Measurements from ENCODE around the gene SLC25A48. TPM values are rescaled to one million over a fixed set of nuclear protein-coding genes. Genes with fewer than 3 reads are reported as not detected.

Gene SLC25A48
- total RNA-seq, 2 experiments from 2014 or later: not detected

GRCh38 chr5:135867599-135867998 is 33.1 kb downstream of the SLC25A48 start:
- POLR2A ChIA-PET: no interaction called here
- H3K27me3 ChIP-seq (ENCODE audit: control insufficient read depth in 1 of 2, insufficient read depth in 2 of 2, low read length in 2 of 2): no peaks in the 10 kb centered on the region

GRCh38 chr5:135868681-135869080 is 34.2 kb downstream of the SLC25A48 start:
- ATAC-seq (ENCODE audit: poor library complexity) (no peak), DNase-seq (no peak)
- Histone ChIP-seq H3K27me3 (ENCODE audit: control insufficient read depth in 1 of 2, insufficient read depth in 2 of 2, low read length in 2 of 2) (no peaks in the 10 kb centered on the region), H3K4me3 (ENCODE audit: low read length) (no peak overlapping the region), H3K36me3 (ENCODE audit: insufficient read depth, low read length) (no peaks in the 10 kb centered on the region), H3K4me1 (ENCODE audit: insufficient read depth, low read length) (no peaks in the 10 kb centered on the region), H3K9me3 (ENCODE audit: control insufficient read depth in 1 of 2, insufficient read depth in 1 of 2, low read length in 2 of 2) (no peaks in the 10 kb centered on the region), H3K27ac (ENCODE audit: low read depth in 1 of 2, low read length in 2 of 2) (no peak overlapping the region)
- TF ChIP-seq CTCF (IDR thresholded peaks at IDR 0.05): no peak
- Mint-ChIP-seq H3K27ac (no peak overlapping the region), H3K36me3 (ENCODE audit: low read depth) (no peaks in the 10 kb centered on the region), H3K4me3 (no peak overlapping the region), H3K9me3 (no peaks in the 10 kb centered on the region), H3K27me3 (peaks cover 2% of the 10 kb centered on the region), H3K4me1 (ENCODE audit: low read depth) (no peaks in the 10 kb centered on the region)
- ChIA-PET POLR2A (no interaction called here), CTCF (no interaction called here)
- intact Hi-C loops (cut with DNase I, micrococcal nuclease): no loop called here

More at GRCh38 chr5:135867599-135867998, 33.1 kb downstream of the SLC25A48 start:
- H3K4me1 Mint-ChIP-seq (ENCODE audit: low read depth): no peaks in the 10 kb centered on the region
- no peaks in the 10 kb centered on the region for H3K36me3 Mint-ChIP-seq (ENCODE audit: low read depth)
- H3K27ac Mint-ChIP-seq: no peak overlapping the region
- Histone ChIP-seq H3K36me3 (ENCODE audit: insufficient read depth, low read length) (no peaks in the 10 kb centered on the region), H3K9me3 (ENCODE audit: control insufficient read depth in 1 of 2, insufficient read depth in 1 of 2, low read length in 2 of 2) (no peaks in the 10 kb centered on the region), H3K4me1 (ENCODE audit: insufficient read depth, low read length) (no peaks in the 10 kb centered on the region), H3K4me3 (ENCODE audit: low read length) (no peak overlapping the region), H3K27ac (ENCODE audit: low read depth in 1 of 2, low read length in 2 of 2) (no peak overlapping the region)
- CTCF ChIA-PET: no interaction called here
- no peak for TF ChIP-seq CTCF (IDR thresholded peaks at IDR 0.05)
- H3K9me3 Mint-ChIP-seq: no peaks in the 10 kb centered on the region
- DNase-seq (no peak), ATAC-seq (ENCODE audit: poor library complexity) (no peak)
- peaks cover 8% of the 10 kb centered on the region for H3K27me3 Mint-ChIP-seq
- no peak overlapping the region for H3K4me3 Mint-ChIP-seq
- intact Hi-C loops (cut with DNase I, micrococcal nuclease): no loop called here

DNA sequence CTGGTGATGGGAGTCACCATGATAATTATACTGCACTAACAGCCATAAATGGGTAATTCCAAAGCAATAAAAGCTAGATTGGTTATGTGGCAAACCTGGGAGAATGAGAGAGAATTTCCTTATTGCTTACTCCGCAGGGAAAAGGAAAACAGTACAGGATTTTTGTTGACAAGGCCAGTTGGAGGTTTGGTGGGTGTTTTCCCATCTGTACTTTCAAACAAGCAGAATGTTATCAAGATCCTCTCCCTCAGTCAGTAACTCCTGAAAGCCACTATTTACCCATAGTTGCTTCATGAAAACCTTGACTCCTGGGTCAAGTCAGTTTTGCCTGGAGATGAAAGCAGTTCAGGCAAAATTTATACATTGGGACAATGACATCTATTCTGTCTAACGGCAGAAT is 34.8 kb downstream of the SLC25A48 start:
- Mint-ChIP-seq H3K4me1 (ENCODE audit: low read depth) (no peaks in the 10 kb centered on the region), H3K27ac (no peak overlapping the region), H3K9me3 (no peaks in the 10 kb centered on the region), H3K4me3 (no peak overlapping the region), H3K27me3 (peaks cover under 1% of the 10 kb centered on the region), H3K36me3 (ENCODE audit: low read depth) (no peaks in the 10 kb centered on the region)
- Histone ChIP-seq H3K9me3 (ENCODE audit: control insufficient read depth in 1 of 2, insufficient read depth in 1 of 2, low read length in 2 of 2) (no peaks in the 10 kb centered on the region), H3K4me1 (ENCODE audit: insufficient read depth, low read length) (no peaks in the 10 kb centered on the region), H3K36me3 (ENCODE audit: insufficient read depth, low read length) (no peaks in the 10 kb centered on the region), H3K4me3 (ENCODE audit: low read length) (no peak overlapping the region), H3K27ac (ENCODE audit: low read depth in 1 of 2, low read length in 2 of 2) (no peak overlapping the region), H3K27me3 (ENCODE audit: control insufficient read depth in 1 of 2, insufficient read depth in 2 of 2, low read length in 2 of 2) (no peaks in the 10 kb centered on the region)
- ChIA-PET POLR2A (no interaction called here), CTCF (no interaction called here)
- no peak for DNase-seq
- TF ChIP-seq CTCF (IDR thresholded peaks at IDR 0.05): no peak
- ATAC-seq (ENCODE audit: poor library complexity): no peak
- intact Hi-C loops (cut with DNase I, micrococcal nuclease): no loop called here
